ENCODE measurements around the gene PAX2. TPM values are rescaled to one million over a fixed set of nuclear protein-coding genes. Genes with fewer than 3 reads are reported as not detected.

PAX2 gene
- total and polyA plus RNA-seq, 2 of the 13 experiments (the other 11 are each of a cell fraction or from before 2014, with no cell fraction given): not detected

GRCh38 chr10:100715445-100716385 lies 29.7 kb upstream of the PAX2 start (continued):
- no peak for TF ChIP-seq DBP (CRISPR knock-in tag; IDR thresholded peaks at IDR 0.05; ENCODE audit: not compliant biosample characterization)
- no peak for TF ChIP-seq HMGXB3 (CRISPR knock-in tag; IDR thresholded peaks at IDR 0.05; ENCODE audit: borderline replicate concordance)
- no peak for TF ChIP-seq KDM5B (CRISPR knock-in tag; IDR thresholded peaks at IDR 0.05; ENCODE audit: borderline replicate concordance)
- TF ChIP-seq ZKSCAN5 (CRISPR knock-in tag; IDR thresholded peaks at IDR 0.05): no peak
- no peak for TF ChIP-seq CREB1 (IDR thresholded peaks at IDR 0.05)
- TF ChIP-seq CREB1 (CRISPR knock-in tag; IDR thresholded peaks at IDR 0.05): no peak

- no peak for ATAC-seq
- intact Hi-C loops (cut with micrococcal nuclease; ENCODE audit: unreplicated experiment) (no loop called here), in situ Hi-C loops (cut with HindIII; ENCODE audit: extremely low pct_ligation_motif_present, low pct_unique_long_range_greater_than_20kb) (no loop called here)
- Histone ChIP-seq H3K4me3 (replicated peaks in 1 of 3; ENCODE audit: insufficient read depth in 1 of 3, low read depth in 2 of 3, low read length in 3 of 3) (no peak overlapping the region), H3K4me2 (ENCODE audit: low read depth, low read length) (no peak overlapping the region), H4K20me1 (ENCODE audit: insufficient read depth, low read length) (no peaks in the 10 kb centered on the region), H3K79me2 (ENCODE audit: insufficient read depth, low read length) (no peaks in the 10 kb centered on the region), H2AFZ (ENCODE audit: low read length) (no peak overlapping the region), H3K9me3 (ENCODE audit: low read length) (no peaks in the 10 kb centered on the region), H3K27me3 (ENCODE audit: control insufficient read depth in 1 of 2, insufficient read depth in 2 of 2, low read length in 2 of 2) (peaks cover 0 to 47% of the 10 kb centered on the region in 2 experiments; a peak in 4 of 5 replicates), H3K36me3 (replicated peaks in 1 of 2; ENCODE audit: control insufficient read depth in 1 of 2, insufficient read depth in 2 of 2, low read length in 2 of 2) (no peaks in the 10 kb centered on the region), H3K9ac (ENCODE audit: insufficient read depth, low read depth, low read length) (no peak overlapping the region), H3K27ac (ENCODE audit: extremely low read length, insufficient read depth, low read length) (no peak overlapping the region), H3K4me1 (ENCODE audit: insufficient read depth, low read length) (no peaks in the 10 kb centered on the region)
- ChIA-PET CTCF (ENCODE audit: low intra/inter-chr PET ratio, low total read pairs) (no interaction called here), POLR2A (no interaction called here)
- no TSS peak for BruUV-seq (replicated peaks)
- no peak for DNase-seq (ENCODE audit: low spot score)
- FAIRE-seq: no peak
- no peak for TF ChIP-seq MAFG (CRISPR knock-in tag; IDR thresholded peaks at IDR 0.05)
- no peak for TF ChIP-seq ZNF143 (CRISPR knock-in tag; IDR thresholded peaks at IDR 0.05)
- TF ChIP-seq ZNF639 (CRISPR knock-in tag; conservative IDR thresholded peaks at IDR 0.05): no peak
- no peak for TF ChIP-seq ARNT2 (CRISPR knock-in tag; IDR thresholded peaks at IDR 0.05; ENCODE audit: low read depth)
- TF ChIP-seq SAP130 (CRISPR knock-in tag; IDR thresholded peaks at IDR 0.05; ENCODE audit: low read depth): no peak
- no peak for TF ChIP-seq SOX13 (IDR thresholded peaks at IDR 0.05)
- no peak for TF ChIP-seq SOX13 (CRISPR knock-in tag; conservative IDR thresholded peaks at IDR 0.05 in 1 of 2, IDR thresholded peaks at IDR 0.05 in 1 of 2)
- no peak for TF ChIP-seq ZNF672 (CRISPR knock-in tag; IDR thresholded peaks at IDR 0.05)
- TF ChIP-seq RBAK (CRISPR knock-in tag; IDR thresholded peaks at IDR 0.05): no peak
- no peak for TF ChIP-seq RARG (CRISPR knock-in tag; IDR thresholded peaks at IDR 0.05; ENCODE audit: low read depth)
Observed at GRCh38 chr10:100717166-100717565, 28.2 kb upstream of the PAX2 start.

All from HepG2 (cell line).